Spinal cord (tissue), 10 donors: Measurements from ENCODE around the gene CEP68. TPM values are rescaled to one million over a fixed set of nuclear protein-coding genes. Genes with fewer than 3 reads are reported as not detected.

Experiments used
- DNase-seq, 6 donors: peaks; one replicate each; pipeline versions ENCODE4 v3.0.0 to v3.0.0-alpha.2; 2013 to 2015; ENCODE audit warnings: low spot score in 6 of 6, low read depth in 4 of 6
- H3K27ac ChIP-seq: one replicate; pipeline ENCODE4 v1.5.1; 2013; ENCODE audit warnings: low read depth, low read length, control low read depth
- H3K27me3 ChIP-seq: one replicate; pipeline ENCODE4 v1.6.1; 2013; ENCODE audit warnings: low read length; ENCODE audit not compliant: control insufficient read depth, insufficient read depth
- H3K36me3 ChIP-seq: one replicate; pipeline ENCODE4 v1.6.1; 2013; ENCODE audit warnings: low read length; ENCODE audit not compliant: control insufficient read depth, insufficient read depth
- H3K4me1 ChIP-seq: one replicate; pipeline ENCODE4 v1.6.1; 2013; ENCODE audit warnings: low read length; ENCODE audit not compliant: control insufficient read depth, insufficient read depth
- H3K4me3 ChIP-seq: one replicate; pipeline ENCODE4 v1.5.1; 2013; ENCODE audit warnings: low read depth, low read length, control low read depth
- H3K9me3 ChIP-seq: one replicate; pipeline ENCODE4 v1.6.1; 2013; ENCODE audit warnings: low read length; ENCODE audit not compliant: control insufficient read depth, insufficient read depth
- WGBS: methylation state at CpG from one replicate; pipeline ENCODE4 v1.1.5; 2013; ENCODE audit warnings: missing lambda C conversion rate; ENCODE audit not compliant: insufficient coverage; 5-methylcytosine and 5-hydroxymethylcytosine counted together
- polyA plus RNA-seq, 2 donors: library from polyadenylated mRNA; unstranded; fragments of 120-200 nt; gene quantifications; one replicate each; pipeline ENCODE4 v1.2.1, GENCODE V29; 2013; ENCODE audit not compliant: insufficient read length in 2 of 2
- total RNA-seq, 2 donors: library from RNA; depleted of rRNA in 1 of 2; stranded (reverse); fragments of 120-200 nt in 1 of 2; fragments of >200 nt in 1 of 2; gene quantifications; one replicate each; pipeline versions ENCODE4 v1.2.3 to v1.2.4, GENCODE V29; 2013 to 2014
- donor health status: healthy.

The CEP68 gene
- total and polyA plus RNA-seq, 4 donors, result 30.0 to 39.2 (median 33.6) TPM

- WGBS, result 37% methylated on average over 11 of the region's 13 CpGs
- peak in 4 of 6 donors; percentile 35 to 92 (median 74) for DNase-seq
- no peak overlapping the region for H3K4me3 ChIP-seq
- H3K4me1 ChIP-seq, result peaks cover 4% of the 10 kb centered on the region
- no peaks in the 10 kb centered on the region for H3K36me3 ChIP-seq
- no peak overlapping the region for H3K27ac ChIP-seq
- no peaks in the 10 kb centered on the region for H3K27me3 ChIP-seq
- no peaks in the 10 kb centered on the region for H3K9me3 ChIP-seq
These were observed 15.6 kb upstream of the CEP68 start for GRCh38 chr2:65040400-65041261.

- no peaks in the 10 kb centered on the region for H3K27me3 ChIP-seq
- H3K4me3 ChIP-seq, result no peak overlapping the region
- H3K27ac ChIP-seq, result no peak overlapping the region
- peaks cover 4% of the 10 kb centered on the region for H3K4me1 ChIP-seq
- DNase-seq, result no peak
- no peaks in the 10 kb centered on the region for H3K36me3 ChIP-seq
- WGBS, result 75% methylated on average over 1 of the region's 2 CpGs
- no peaks in the 10 kb centered on the region for H3K9me3 ChIP-seq
These were observed 13.2 kb upstream of the CEP68 start for GRCh38 chr2:65043001-65043400.

- Histone ChIP-seq H3K27ac (no peak overlapping the region), H3K9me3 (no peaks in the 10 kb centered on the region), H3K27me3 (no peaks in the 10 kb centered on the region), H3K4me1 (peaks cover 4% of the 10 kb centered on the region), H3K4me3 (no peak overlapping the region), H3K36me3 (no peaks in the 10 kb centered on the region)
- 96% methylated on average over 4 of the region's 7 CpGs for WGBS
- no peak for DNase-seq
These were observed 12.0 kb upstream of the CEP68 start for GRCh38 chr2:65044097-65044735.

GRCh38 chr2:65045651-65046050, 10.6 kb upstream of the CEP68 start:
- no peak overlapping the region for H3K27ac ChIP-seq
- H3K4me3 ChIP-seq, result no peak overlapping the region
- H3K4me1 ChIP-seq, result peaks cover under 1% of the 10 kb centered on the region
- no peak for DNase-seq
- 56% methylated on average over 3 of the region's 10 CpGs for WGBS
- H3K36me3 ChIP-seq, result no peaks in the 10 kb centered on the region
- H3K9me3 ChIP-seq, result no peaks in the 10 kb centered on the region
- no peaks in the 10 kb centered on the region for H3K27me3 ChIP-seq

GRCh38 chr2:65046633-65047407, 9.4 kb upstream of the CEP68 start:
- Histone ChIP-seq H3K27me3 (no peaks in the 10 kb centered on the region), H3K27ac (no peak overlapping the region), H3K36me3 (no peaks in the 10 kb centered on the region), H3K9me3 (no peaks in the 10 kb centered on the region), H3K4me1 (no peaks in the 10 kb centered on the region), H3K4me3 (no peak overlapping the region)
- no peak for DNase-seq
- 96% methylated on average over 9 of the region's 11 CpGs for WGBS

GRCh38 chr2:65049010-65049639, 7.1 kb upstream of the CEP68 start:
- H3K4me3 ChIP-seq, result no peak overlapping the region
- no peaks in the 10 kb centered on the region for H3K36me3 ChIP-seq
- WGBS, result 100% methylated on average over 1 of the region's 1 CpG
- no peak overlapping the region for H3K27ac ChIP-seq
- no peaks in the 10 kb centered on the region for H3K4me1 ChIP-seq
- H3K9me3 ChIP-seq, result no peaks in the 10 kb centered on the region
- no peak for DNase-seq
- no peaks in the 10 kb centered on the region for H3K27me3 ChIP-seq

GRCh38 chr2:65050931-65051330, 5.3 kb upstream of the CEP68 start:
- Histone ChIP-seq H3K27ac (no peak overlapping the region), H3K4me3 (no peak overlapping the region), H3K27me3 (no peaks in the 10 kb centered on the region), H3K9me3 (no peaks in the 10 kb centered on the region), H3K4me1 (peaks cover 7% of the 10 kb centered on the region), H3K36me3 (no peaks in the 10 kb centered on the region)
- 92% methylated on average over 2 of the region's 3 CpGs for WGBS
- DNase-seq, result no peak

- H3K27me3 ChIP-seq, result no peaks in the 10 kb centered on the region
- no peak overlapping the region for H3K27ac ChIP-seq
- H3K9me3 ChIP-seq, result no peaks in the 10 kb centered on the region
- no peaks in the 10 kb centered on the region for H3K36me3 ChIP-seq
- peaks cover 10% of the 10 kb centered on the region for H3K4me1 ChIP-seq
- no peak for DNase-seq
- no peak overlapping the region for H3K4me3 ChIP-seq
- WGBS, result no CpG with 5 or more reads among the region's 1 CpG
These were observed 3.0 kb upstream of the CEP68 start for GRCh38 chr2:65053199-65053598.

GRCh38 chr2:65054749-65055421, 1.3 kb upstream of the CEP68 start:
- peaks cover 12% of the 10 kb centered on the region for H3K4me1 ChIP-seq
- no peak overlapping the region for H3K4me3 ChIP-seq
- WGBS, result 83% methylated on average over 2 of the region's 4 CpGs
- no peaks in the 10 kb centered on the region for H3K27me3 ChIP-seq
- no peaks in the 10 kb centered on the region for H3K9me3 ChIP-seq
- no peaks in the 10 kb centered on the region for H3K36me3 ChIP-seq
- DNase-seq, result no peak
- H3K27ac ChIP-seq, result no peak overlapping the region
